Kidney epithelial cell (primary cell): Measurements from ENCODE around the gene USH1C. TPM values are rescaled to one million over a fixed set of nuclear protein-coding genes. Genes with fewer than 3 reads are reported as not detected.

Experiments used
- DNase-seq: peaks from one replicate; pipeline ENCODE4 v3.0.0-alpha.2; 2010; ENCODE audit warnings: low read depth
- H3K27me3 ChIP-seq: 2 replicates; pipeline ENCODE4 v1.6.0; 2011; ENCODE audit warnings: low read length; ENCODE audit not compliant: control insufficient read depth, insufficient read depth
- H3K36me3 ChIP-seq: 2 replicates; pipeline ENCODE4 v1.5.1; 2011; ENCODE audit warnings: low read length; ENCODE audit not compliant: control insufficient read depth, insufficient read depth
- H3K4me3 ChIP-seq: 2 replicates; pipeline ENCODE4 v1.5.1; 2011; ENCODE audit warnings: low read depth, mild to moderate bottlenecking, control low read depth, low read length
- CTCF ChIP-seq: IDR thresholded peaks from 2 replicates; pipeline ENCODE4 v1.5.1; 2011; ENCODE audit warnings: mild to moderate bottlenecking, moderate library complexity, low read length, control low read depth, inconsistent platforms; ENCODE audit not compliant: insufficient read depth, poor library complexity, severe bottlenecking
- total RNA-seq: library from RNA; depleted of rRNA; stranded (reverse); fragments of >200 nt; gene quantifications from 2 replicates; pipeline ENCODE4 v1.2.3, GENCODE V29; 2015

USH1C gene
- total RNA-seq, 1 donor from 2014 or later = 1.8 TPM

- TF ChIP-seq CTCF = no peak
- Histone ChIP-seq H3K4me3 (no peak overlapping the region), H3K27me3 (peaks cover 2% of the 10 kb centered on the region)
These were observed 10.3 kb upstream of the USH1C start for GRCh38 chr11:17554487-17554886.

GRCh38 chr11:17553249-17553546 lies 9.0 kb upstream of the USH1C start:
- no peak overlapping the region for H3K4me3 ChIP-seq
- DNase-seq = no peak
- no peaks in the 10 kb centered on the region for H3K36me3 ChIP-seq
- TF ChIP-seq CTCF = no peak
- peaks cover 2% of the 10 kb centered on the region for H3K27me3 ChIP-seq

More at GRCh38 chr11:17554487-17554886, 10.3 kb upstream of the USH1C start:
- no peaks in the 10 kb centered on the region for H3K36me3 ChIP-seq
- no peak for DNase-seq

- no peak overlapping the region for H3K4me3 ChIP-seq
- DNase-seq = no peak
- H3K27me3 ChIP-seq = peaks cover 7% of the 10 kb centered on the region
- TF ChIP-seq CTCF = no peak
- H3K36me3 ChIP-seq = no peaks in the 10 kb centered on the region
These were observed 8.4 kb upstream of the USH1C start for GRCh38 chr11:17552392-17553248.

- no peak for TF ChIP-seq CTCF
- Histone ChIP-seq H3K27me3 (peaks cover 12% of the 10 kb centered on the region), H3K4me3 (no peak overlapping the region), H3K36me3 (no peaks in the 10 kb centered on the region)
- no peak for DNase-seq
These were observed 7.8 kb upstream of the USH1C start for GRCh38 chr11:17552041-17552355.

GRCh38 chr11:17551347-17552040 lies 7.3 kb upstream of the USH1C start:
- TF ChIP-seq CTCF = no peak
- DNase-seq = no peak
- no peaks in the 10 kb centered on the region for H3K36me3 ChIP-seq
- H3K4me3 ChIP-seq = no peak overlapping the region
- peaks cover 17% of the 10 kb centered on the region for H3K27me3 ChIP-seq
